ENCODE measurements around the gene SMARCE1. TPM values are rescaled to one million over a fixed set of nuclear protein-coding genes. Genes with fewer than 3 reads are reported as not detected.

The SMARCE1 gene
- total and polyA plus RNA-seq, 9 of the 15 experiments (the other 6 are each of a cell fraction or from before 2014, with no cell fraction given): 64.1 to 142 (median 114) TPM

DNA sequence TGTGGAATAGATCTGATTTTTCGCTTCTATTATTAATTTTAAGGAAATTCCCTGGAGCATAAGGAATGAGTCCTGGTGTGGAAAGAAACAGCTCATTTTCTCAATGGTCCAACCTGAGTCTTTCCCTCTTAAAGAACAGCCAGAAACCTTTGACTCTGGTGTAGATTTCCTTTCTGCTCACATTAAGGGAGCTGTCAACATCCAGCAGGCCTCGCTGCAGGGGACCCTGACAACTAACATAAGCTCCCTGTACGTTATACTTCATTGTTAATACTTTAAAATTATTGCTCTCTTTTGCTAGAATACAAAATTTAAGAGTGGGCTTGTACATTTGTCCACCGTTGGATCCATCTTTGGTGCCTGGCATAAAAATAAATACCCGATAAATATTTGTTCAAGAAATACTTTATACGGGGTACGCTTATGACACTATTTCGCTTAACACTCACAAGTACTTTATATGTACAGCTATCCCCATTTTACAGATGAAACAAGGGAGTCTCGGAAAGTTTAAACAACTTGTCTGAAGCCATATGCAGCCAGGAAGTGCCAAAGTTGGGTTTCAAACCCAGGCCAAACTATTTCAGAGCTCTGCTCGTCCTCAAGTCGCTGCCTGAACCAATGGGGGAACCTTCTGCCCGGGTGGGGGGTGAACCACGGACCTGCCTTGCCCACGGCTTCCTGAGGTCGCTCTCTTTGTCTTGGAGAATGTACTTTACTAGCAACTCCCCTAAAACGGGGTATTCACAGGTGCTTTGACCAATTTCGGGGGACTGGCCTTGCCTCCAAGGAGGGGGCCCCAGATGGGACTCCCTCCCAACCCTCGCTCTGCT is 611 bp downstream of the SMARCE1 start (continued):
- TF ChIP-seq ZBTB7A (IDR thresholded peaks at IDR 0.05; ENCODE audit: borderline replicate concordance, control insufficient read depth, low read depth, low read length): 0 out of 2 replicates have a peak, but pooled peaks have one; percentile 13
- no peak for TF ChIP-seq KDM5B (IDR thresholded peaks at IDR 0.05; ENCODE audit: insufficient replicate concordance, low read depth, low read length)
- TF ChIP-seq BCOR (IDR thresholded peaks at IDR 0.05): peak; percentile 37; the same call in 1 of the 2 replicates
- 0 out of 4 replicates have a peak, but pooled peaks of 1 of the 2 experiments have one; percentile 12 for TF ChIP-seq KDM1A (IDR thresholded peaks at IDR 0.05)
- no peak for TF ChIP-seq GABPB1 (CRISPR knock-in tag; IDR thresholded peaks at IDR 0.05)

DNA sequence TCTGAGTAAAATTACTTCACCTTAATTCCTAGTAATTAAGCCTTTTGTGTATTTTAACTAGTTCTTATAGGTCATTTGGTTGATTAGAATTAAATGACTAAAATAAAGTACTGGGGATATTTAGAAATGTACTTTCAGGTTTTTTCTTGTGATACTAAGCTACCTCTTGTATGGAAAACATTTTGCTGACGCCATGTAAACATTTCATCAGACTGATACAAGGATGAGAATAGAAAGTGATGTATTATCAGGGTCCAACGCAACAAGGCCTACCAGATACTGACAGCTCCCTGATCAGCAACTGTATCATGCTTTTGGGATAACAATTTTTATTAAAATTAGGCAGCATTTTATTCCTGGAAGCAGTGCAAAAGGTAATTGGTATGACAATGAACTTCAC is 1.7 kb downstream of the SMARCE1 start:
- Histone ChIP-seq H3K79me2 (ENCODE audit: control insufficient read depth, insufficient read depth, low read length) (peaks cover 68% of the 10 kb centered on the region), H3K9me3 (replicated peaks; ENCODE audit: control insufficient read depth, insufficient read depth, low read depth, low read length) (no peaks in the 10 kb centered on the region), H3K9me1 (ENCODE audit: control insufficient read depth, insufficient read depth, low read length) (no peaks in the 10 kb centered on the region), H3K4me1 (replicated peaks in 1 of 2; ENCODE audit: control insufficient read depth in 2 of 2, insufficient read depth in 2 of 2, low read length in 2 of 2) (peaks cover 11 to 14% of the 10 kb centered on the region in 2 experiments; a peak in 3 of 5 replicates), H3K36me3 (ENCODE audit: control insufficient read depth, insufficient read depth, low read length) (peaks cover 52% of the 10 kb centered on the region), H2AFZ (ENCODE audit: low read depth, low read length) (no peak overlapping the region), H3K27me3 (ENCODE audit: control insufficient read depth in 2 of 2, insufficient read depth in 2 of 2, low read length in 2 of 2) (no peaks in the 10 kb centered on the region), H3K4me3 (no peak overlapping the region), H3K9ac (ENCODE audit: insufficient read depth in 1 of 2, low read depth in 2 of 2, low read length in 2 of 2) (peak overlapping the region in 1 of 2 experiments; percentile 27; a peak in 1 of 4 replicates), H3K4me2 (ENCODE audit: insufficient read depth, low read length) (peak overlapping the region; percentile 45; the same call in 1 of the 2 replicates), H3K27ac (ENCODE audit: extremely low read depth, low read depth, low read length) (no peak overlapping the region; the same call in 2 of the 3 replicates), H4K20me1 (replicated peaks; ENCODE audit: control insufficient read depth, insufficient read depth, low read length) (no peaks in the 10 kb centered on the region)
- in situ Hi-C loops (cut with MboI): no loop called here
- WGBS (ENCODE audit: insufficient coverage, low coverage, missing lambda C conversion rate): 38% methylated on average over 2 of the region's 2 CpGs
- no TSS peak for BruUV-seq (replicated peaks)
- intact Hi-C loops (cut with micrococcal nuclease): no loop called here
- POLR2A ChIA-PET: interaction anchor here (0.7 to 5.9 kb wide), 6 partner anchors 14 to 433 kb away, joined by 3 to 55 read pairs (median 3); partner anchors contain the start of genes KRT222 and KRT24
- peak in 1 of 4 experiments; percentile 9 for DNase-seq (ENCODE audit: extremely low read depth in 1 of 4, low spot score in 3 of 4)
- no peak for ATAC-seq
- peak; percentile 44 for FAIRE-seq
- peak; percentile 4; the same call in 1 of the 2 replicates for TF ChIP-seq MAFF (IDR thresholded peaks at IDR 0.05; ENCODE audit: low read length)
- TF ChIP-seq ZNF316 (IDR thresholded peaks at IDR 0.05): peak; percentile 76
- TF ChIP-seq ETV5 (CRISPR knock-in tag; IDR thresholded peaks at IDR 0.05; ENCODE audit: low read depth): no peak
- TF ChIP-seq MAFG (tag; conservative IDR thresholded peaks at IDR 0.05): peak; percentile 39; the same call in 1 of the 2 replicates
- TF ChIP-seq, protein P1, sequence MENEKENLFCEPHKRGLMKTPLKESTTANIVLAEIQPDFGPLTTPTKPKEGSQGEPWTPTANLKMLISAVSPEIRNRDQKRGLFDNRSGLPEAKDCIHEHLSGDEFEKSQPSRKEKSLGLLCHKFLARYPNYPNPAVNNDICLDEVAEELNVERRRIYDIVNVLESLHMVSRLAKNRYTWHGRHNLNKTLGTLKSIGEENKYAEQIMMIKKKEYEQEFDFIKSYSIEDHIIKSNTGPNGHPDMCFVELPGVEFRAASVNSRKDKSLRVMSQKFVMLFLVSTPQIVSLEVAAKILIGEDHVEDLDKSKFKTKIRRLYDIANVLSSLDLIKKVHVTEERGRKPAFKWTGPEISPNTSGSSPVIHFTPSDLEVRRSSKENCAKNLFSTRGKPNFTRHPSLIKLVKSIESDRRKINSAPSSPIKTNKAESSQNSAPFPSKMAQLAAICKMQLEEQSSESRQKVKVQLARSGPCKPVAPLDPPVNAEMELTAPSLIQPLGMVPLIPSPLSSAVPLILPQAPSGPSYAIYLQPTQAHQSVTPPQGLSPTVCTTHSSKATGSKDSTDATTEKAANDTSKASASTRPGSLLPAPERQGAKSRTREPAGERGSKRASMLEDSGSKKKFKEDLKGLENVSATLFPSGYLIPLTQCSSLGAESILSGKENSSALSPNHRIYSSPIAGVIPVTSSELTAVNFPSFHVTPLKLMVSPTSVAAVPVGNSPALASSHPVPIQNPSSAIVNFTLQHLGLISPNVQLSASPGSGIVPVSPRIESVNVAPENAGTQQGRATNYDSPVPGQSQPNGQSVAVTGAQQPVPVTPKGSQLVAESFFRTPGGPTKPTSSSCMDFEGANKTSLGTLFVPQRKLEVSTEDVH (IDR thresholded peaks at IDR 0.05; ENCODE audit: low read depth, partially characterized antibody): no peak
- peak; percentile 28; the same call in 1 of the 2 replicates for TF ChIP-seq MAFK (IDR thresholded peaks at IDR 0.05; ENCODE audit: low read length)
- peak; percentile 69; the same call in 1 of the 2 replicates for TF ChIP-seq C11orf30 (IDR thresholded peaks at IDR 0.05; ENCODE audit: low read depth)
- TF ChIP-seq ZNF174 (CRISPR knock-in tag; IDR thresholded peaks at IDR 0.05): no peak
- CTCF ChIA-PET (ENCODE audit: low intra/inter-chr PET ratio): no interaction called here
